VCaP (cell line): ENCODE data around the gene RAB27A.

Source experiments
- H3K27ac ChIP-seq: fragments of 450-650 bp; 2 replicates; pipeline ENCODE4 v1.5.1; 2017
- TF ChIP-seq, protein P1 (sequence below): fragments of 450-650 bp; conservative IDR thresholded peaks from 2 replicates; pipeline ENCODE4 v1.5.1; 2017; ENCODE audit warnings: mild to moderate bottlenecking, moderate library complexity

The RAB27A gene

DNA sequence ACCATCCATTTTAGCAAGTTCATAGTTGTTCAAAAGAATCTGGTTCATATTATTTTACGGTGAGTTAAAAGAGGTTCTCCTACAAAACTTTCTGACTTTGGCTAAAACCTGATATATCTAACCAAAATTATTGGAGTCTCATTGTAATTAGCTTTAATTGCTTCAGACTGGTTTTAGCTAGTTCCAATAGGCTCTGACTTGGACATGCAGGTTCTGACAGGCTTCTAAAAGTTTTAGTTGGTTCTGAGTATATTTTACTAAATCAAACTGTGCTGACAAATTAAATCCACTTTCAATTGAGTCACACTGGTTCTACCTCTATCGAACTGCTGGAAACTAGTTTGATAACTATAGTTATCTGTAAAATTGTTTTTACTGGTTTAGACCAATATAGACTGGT is 50.7 kb downstream of the RAB27A start:
- TF ChIP-seq, protein P1, sequence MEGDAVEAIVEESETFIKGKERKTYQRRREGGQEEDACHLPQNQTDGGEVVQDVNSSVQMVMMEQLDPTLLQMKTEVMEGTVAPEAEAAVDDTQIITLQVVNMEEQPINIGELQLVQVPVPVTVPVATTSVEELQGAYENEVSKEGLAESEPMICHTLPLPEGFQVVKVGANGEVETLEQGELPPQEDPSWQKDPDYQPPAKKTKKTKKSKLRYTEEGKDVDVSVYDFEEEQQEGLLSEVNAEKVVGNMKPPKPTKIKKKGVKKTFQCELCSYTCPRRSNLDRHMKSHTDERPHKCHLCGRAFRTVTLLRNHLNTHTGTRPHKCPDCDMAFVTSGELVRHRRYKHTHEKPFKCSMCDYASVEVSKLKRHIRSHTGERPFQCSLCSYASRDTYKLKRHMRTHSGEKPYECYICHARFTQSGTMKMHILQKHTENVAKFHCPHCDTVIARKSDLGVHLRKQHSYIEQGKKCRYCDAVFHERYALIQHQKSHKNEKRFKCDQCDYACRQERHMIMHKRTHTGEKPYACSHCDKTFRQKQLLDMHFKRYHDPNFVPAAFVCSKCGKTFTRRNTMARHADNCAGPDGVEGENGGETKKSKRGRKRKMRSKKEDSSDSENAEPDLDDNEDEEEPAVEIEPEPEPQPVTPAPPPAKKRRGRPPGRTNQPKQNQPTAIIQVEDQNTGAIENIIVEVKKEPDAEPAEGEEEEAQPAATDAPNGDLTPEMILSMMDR, result no peak
- H3K27ac ChIP-seq, result no peak overlapping the region

DNA sequence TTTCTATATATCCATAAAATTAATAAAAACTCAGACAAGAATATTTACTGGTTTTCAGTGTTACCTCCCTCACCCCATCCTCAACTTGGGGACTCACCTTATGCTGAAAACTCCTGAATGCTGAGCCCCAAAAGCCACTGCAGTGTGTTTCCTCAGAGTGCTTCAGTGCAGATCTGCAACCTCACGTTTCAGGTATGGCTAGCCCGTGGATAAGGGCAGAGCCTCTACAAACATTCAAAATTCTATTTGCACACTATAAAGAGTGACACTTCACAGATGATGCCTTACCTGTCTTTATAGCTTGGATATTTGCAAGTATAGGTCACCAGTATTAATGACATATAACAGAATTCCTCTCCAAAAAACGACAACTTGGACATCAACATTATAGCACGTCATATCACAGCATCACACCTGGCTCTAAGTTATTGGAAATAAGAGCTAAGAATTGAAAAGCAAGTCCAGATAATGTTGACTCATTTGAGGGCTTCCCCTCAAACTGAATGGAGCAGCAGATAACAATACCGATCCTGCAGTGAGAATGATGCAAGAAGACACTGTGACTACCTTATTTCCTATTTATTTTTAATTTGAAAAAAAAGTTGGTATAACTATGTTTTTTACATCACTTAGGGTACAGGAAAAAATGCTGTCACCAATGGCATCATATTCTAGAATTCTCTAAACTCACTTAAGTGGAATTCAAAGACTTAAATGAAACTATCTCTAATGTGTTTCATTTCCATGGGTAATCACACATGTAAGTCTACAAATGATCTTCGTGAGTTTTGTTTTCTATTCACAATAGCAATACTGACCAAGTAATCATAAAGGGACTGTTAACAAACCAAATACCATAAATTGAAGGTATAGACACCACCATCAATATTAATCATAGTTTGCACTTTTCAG is 52.1 kb downstream of the RAB27A start:
- no peak overlapping the region for H3K27ac ChIP-seq
- TF ChIP-seq, protein P1, result no peak

DNA sequence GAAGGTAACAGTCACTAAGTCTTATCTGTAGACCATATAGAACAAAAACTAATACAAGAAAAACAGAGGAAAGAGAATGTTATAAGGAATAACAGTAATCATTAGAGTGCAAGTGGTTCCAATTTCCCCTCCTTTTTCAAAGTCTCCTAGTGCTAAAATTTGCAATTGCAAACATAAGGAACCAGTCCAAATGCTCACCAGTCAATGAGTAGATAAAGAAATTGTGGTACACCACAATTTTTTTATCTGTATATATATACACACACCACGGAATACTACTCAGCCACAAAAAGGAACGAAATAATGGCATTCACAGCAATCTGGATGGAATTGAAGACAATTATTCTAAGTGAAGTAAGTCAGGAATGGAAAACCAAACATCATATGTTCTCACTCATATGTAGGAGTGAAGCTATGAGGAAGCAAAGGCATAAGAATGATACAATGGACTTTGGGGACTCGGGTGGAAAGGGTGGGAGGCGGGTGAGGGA is 54.0 kb downstream of the RAB27A start:
- TF ChIP-seq, protein P1, result no peak
- no peak overlapping the region for H3K27ac ChIP-seq

DNA sequence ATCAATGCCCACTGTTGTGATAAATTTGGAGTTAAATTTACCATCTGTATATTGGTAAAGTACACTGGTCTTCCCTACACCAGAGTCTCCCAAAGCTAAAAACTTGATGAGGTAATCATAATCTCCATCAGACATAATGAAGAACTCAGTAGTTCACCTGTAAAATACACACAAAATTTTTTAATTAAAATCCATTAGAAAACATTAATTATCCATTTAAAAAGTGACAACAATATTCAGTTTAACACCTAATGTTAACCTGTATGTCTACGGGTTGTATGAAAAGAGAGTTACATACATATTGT is 54.9 kb downstream of the RAB27A start:
- no peak overlapping the region for H3K27ac ChIP-seq

DNA sequence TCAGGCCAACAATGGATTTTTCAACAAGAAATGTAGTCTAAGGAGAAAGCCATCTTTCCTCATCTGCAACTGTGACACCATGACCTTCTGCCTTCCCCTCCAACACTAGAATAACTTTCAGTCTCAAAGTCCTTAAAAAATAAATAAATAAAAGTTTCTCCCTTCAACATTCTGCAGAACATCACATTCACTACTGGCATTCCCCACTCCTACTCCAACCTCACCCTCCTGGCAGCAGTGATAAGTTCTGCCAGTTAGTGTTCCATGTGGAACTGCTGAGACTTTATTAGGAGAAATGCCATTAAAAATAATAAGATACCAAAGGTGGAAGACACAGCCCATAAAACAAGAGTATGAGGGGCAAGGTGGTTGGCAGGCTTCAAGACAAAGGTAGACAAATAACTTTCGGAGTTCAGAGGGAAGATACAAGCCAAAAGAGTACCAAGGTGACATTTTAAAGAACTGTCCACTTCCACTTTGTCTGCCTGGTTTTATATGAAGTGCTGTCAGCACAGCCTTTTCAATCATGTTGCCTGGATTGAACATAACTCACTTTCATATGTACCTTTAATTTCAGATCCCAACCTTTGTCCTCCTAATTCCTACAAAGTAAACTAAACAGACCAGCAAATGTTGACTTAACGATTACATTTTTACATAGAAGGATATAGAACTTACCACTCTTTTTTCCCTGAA is 55.4 kb downstream of the RAB27A start:
- H3K27ac ChIP-seq, result no peak overlapping the region

More for the DNA sequence above, 54.9 kb downstream of the RAB27A start:
- TF ChIP-seq, protein P1, result no peak

DNA sequence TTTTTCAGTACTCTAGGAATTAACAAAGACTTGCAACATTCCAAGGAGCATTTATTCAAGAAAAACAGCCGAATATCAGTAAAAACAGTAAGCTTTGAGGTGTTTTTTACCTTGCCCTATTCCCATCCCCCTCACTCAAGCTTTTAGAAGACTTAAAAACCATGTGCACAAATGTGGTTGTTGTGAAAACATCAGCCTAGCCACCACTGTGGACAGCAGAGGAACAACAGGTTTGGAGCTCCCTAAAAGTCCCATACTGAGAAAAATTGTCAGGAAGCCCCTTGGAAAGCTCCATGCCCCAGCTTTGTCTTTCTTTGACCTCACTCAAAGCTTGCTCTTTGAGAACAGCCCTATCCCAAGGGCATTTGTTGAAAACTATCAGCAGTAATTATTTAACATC is 58.2 kb downstream of the RAB27A start:
- TF ChIP-seq, protein P1, result no peak
- H3K27ac ChIP-seq, result no peak overlapping the region

More for the DNA sequence above, 55.4 kb downstream of the RAB27A start:
- TF ChIP-seq, protein P1, result no peak

DNA sequence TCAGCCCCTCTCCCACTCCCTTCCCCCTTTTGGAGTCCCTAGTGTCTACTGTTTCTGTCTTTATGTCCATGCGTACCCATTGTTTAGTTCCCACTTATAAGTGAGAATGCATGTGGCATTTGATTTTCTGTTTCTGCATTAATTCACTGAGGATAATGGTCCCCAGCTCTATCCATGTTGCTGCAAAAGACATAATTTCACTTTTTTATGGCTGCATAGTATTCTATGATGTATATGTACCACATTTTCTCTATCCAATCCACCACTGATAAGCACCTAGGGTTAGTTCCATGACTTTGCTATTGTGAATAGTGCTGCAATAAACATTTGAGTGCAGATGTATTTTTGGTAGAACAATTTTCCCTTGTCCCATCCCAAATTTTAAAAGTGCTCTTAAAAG is 58.7 kb downstream of the RAB27A start:
- H3K27ac ChIP-seq, result no peak overlapping the region
- TF ChIP-seq, protein P1, result no peak
